ENCODE data around the gene MYO16.

MYO16 gene

GRCh38 chr13:109206616-109207015 lies 577.2 kb downstream of the MYO16 start:
- no peaks in the 10 kb centered on the region for H3K36me3 ChIP-seq (ENCODE audit: control insufficient read depth, low read length)
- no peaks in the 10 kb centered on the region for H3K27me3 ChIP-seq (ENCODE audit: control insufficient read depth, low read length)
- no peaks in the 10 kb centered on the region for H4K20me1 ChIP-seq (ENCODE audit: control insufficient read depth, insufficient read depth, low read depth, low read length)
- no peaks in the 10 kb centered on the region for H3F3A ChIP-seq (ENCODE audit: control insufficient read depth, insufficient read depth)
- no peaks in the 10 kb centered on the region for H3K9me2 ChIP-seq (replicated peaks; ENCODE audit: control insufficient read depth, low read length)
- H3K9me3 ChIP-seq (ENCODE audit: control insufficient read depth, insufficient read depth, low read length) = no peaks in the 10 kb centered on the region
- H3K27ac ChIP-seq (ENCODE audit: low read depth, low read length) = no peak overlapping the region
- TF ChIP-seq CTCF (IDR thresholded peaks at IDR 0.05; ENCODE audit: low read depth, low read length, poor library complexity, severe bottlenecking) (no peak), EZH2phosphoT487 (IDR thresholded peaks at IDR 0.05; ENCODE audit: borderline replicate concordance, low read length) (no peak)
- no peak overlapping the region for H3K4me3 ChIP-seq (ENCODE audit: low read length)
- no peak overlapping the region for H3K4me2 ChIP-seq (ENCODE audit: low read length)
- no peaks in the 10 kb centered on the region for H3K4me1 ChIP-seq (ENCODE audit: control insufficient read depth, low read length)
- H3K79me2 ChIP-seq (ENCODE audit: control insufficient read depth, low read length) = no peaks in the 10 kb centered on the region

GRCh38 chr13:109207622-109208021 lies 578.2 kb downstream of the MYO16 start:
- no peaks in the 10 kb centered on the region for H3K79me2 ChIP-seq (ENCODE audit: control insufficient read depth, low read length)
- no peak overlapping the region for H3K27ac ChIP-seq (ENCODE audit: low read depth, low read length)
- H3K36me3 ChIP-seq (ENCODE audit: control insufficient read depth, low read length) = no peaks in the 10 kb centered on the region
- H3K9me3 ChIP-seq (ENCODE audit: control insufficient read depth, insufficient read depth, low read length) = no peaks in the 10 kb centered on the region
- no peaks in the 10 kb centered on the region for H3F3A ChIP-seq (ENCODE audit: control insufficient read depth, insufficient read depth)
- no peak overlapping the region for H3K4me3 ChIP-seq (ENCODE audit: low read length)
- TF ChIP-seq CTCF (IDR thresholded peaks at IDR 0.05; ENCODE audit: low read depth, low read length, poor library complexity, severe bottlenecking) (no peak), EZH2phosphoT487 (IDR thresholded peaks at IDR 0.05; ENCODE audit: borderline replicate concordance, low read length) (no peak)
- H3K27me3 ChIP-seq (ENCODE audit: control insufficient read depth, low read length) = no peaks in the 10 kb centered on the region
- no peak overlapping the region for H3K4me2 ChIP-seq (ENCODE audit: low read length)
- H4K20me1 ChIP-seq (ENCODE audit: control insufficient read depth, insufficient read depth, low read depth, low read length) = no peaks in the 10 kb centered on the region
- no peaks in the 10 kb centered on the region for H3K4me1 ChIP-seq (ENCODE audit: control insufficient read depth, low read length)
- no peaks in the 10 kb centered on the region for H3K9me2 ChIP-seq (replicated peaks; ENCODE audit: control insufficient read depth, low read length)

GRCh38 chr13:109208522-109208921 lies 579.1 kb downstream of the MYO16 start:
- Histone ChIP-seq H3K4me3 (ENCODE audit: low read length) (no peak overlapping the region), H4K20me1 (ENCODE audit: control insufficient read depth, insufficient read depth, low read depth, low read length) (no peaks in the 10 kb centered on the region), H3K36me3 (ENCODE audit: control insufficient read depth, low read length) (no peaks in the 10 kb centered on the region), H3K9me2 (replicated peaks; ENCODE audit: control insufficient read depth, low read length) (no peaks in the 10 kb centered on the region), H3K4me1 (ENCODE audit: control insufficient read depth, low read length) (no peaks in the 10 kb centered on the region), H3K27me3 (ENCODE audit: control insufficient read depth, low read length) (no peaks in the 10 kb centered on the region), H3K27ac (ENCODE audit: low read depth, low read length) (no peak overlapping the region), H3K9me3 (ENCODE audit: control insufficient read depth, insufficient read depth, low read length) (no peaks in the 10 kb centered on the region), H3K4me2 (ENCODE audit: low read length) (no peak overlapping the region), H3F3A (ENCODE audit: control insufficient read depth, insufficient read depth) (no peaks in the 10 kb centered on the region), H3K79me2 (ENCODE audit: control insufficient read depth, low read length) (no peaks in the 10 kb centered on the region)
- TF ChIP-seq EZH2phosphoT487 (IDR thresholded peaks at IDR 0.05; ENCODE audit: borderline replicate concordance, low read length) (no peak), CTCF (IDR thresholded peaks at IDR 0.05; ENCODE audit: low read depth, low read length, poor library complexity, severe bottlenecking) (no peak)

GRCh38 chr13:109209526-109209925 lies 580.1 kb downstream of the MYO16 start:
- Histone ChIP-seq H3K4me2 (ENCODE audit: low read length) (no peak overlapping the region), H3K27ac (ENCODE audit: low read depth, low read length) (no peak overlapping the region)
- no peak for TF ChIP-seq EZH2phosphoT487 (IDR thresholded peaks at IDR 0.05; ENCODE audit: borderline replicate concordance, low read length)

More at GRCh38 chr13:109209526-109209925, 580.1 kb downstream of the MYO16 start:
- Histone ChIP-seq H3K9me2 (replicated peaks; ENCODE audit: control insufficient read depth, low read length) (no peaks in the 10 kb centered on the region), H4K20me1 (ENCODE audit: control insufficient read depth, insufficient read depth, low read depth, low read length) (no peaks in the 10 kb centered on the region), H3K36me3 (ENCODE audit: control insufficient read depth, low read length) (no peaks in the 10 kb centered on the region), H3K79me2 (ENCODE audit: control insufficient read depth, low read length) (no peaks in the 10 kb centered on the region), H3F3A (ENCODE audit: control insufficient read depth, insufficient read depth) (no peaks in the 10 kb centered on the region), H3K4me3 (ENCODE audit: low read length) (no peak overlapping the region), H3K9me3 (ENCODE audit: control insufficient read depth, insufficient read depth, low read length) (no peaks in the 10 kb centered on the region), H3K4me1 (ENCODE audit: control insufficient read depth, low read length) (no peaks in the 10 kb centered on the region), H3K27me3 (ENCODE audit: control insufficient read depth, low read length) (no peaks in the 10 kb centered on the region)
